Spleen (tissue), 7 donors: ENCODE results near the gene PRG3.

Experiments used
- CTCF ChIP-seq, 11 experiments: fragments of 200-600 bp in 7 of 11; fragments of 450-650 bp in 4 of 11; sonication (generic) in 4 of 11; IDR thresholded peaks in 8 of 11; conservative IDR thresholded peaks in 3 of 11; 1 replicate in 7 of 11; 2 replicates in 4 of 11; pipeline versions ENCODE4 v1.4.0 to v1.8.0; 2016 to 2021; ENCODE audit warnings: antibody characterized with exemption in 11 of 11, inconsistent platforms in 4 of 11, mild to moderate bottlenecking in 1 of 11
- POLR2A ChIP-seq, 3 donors: fragments of 450-650 bp; IDR thresholded peaks; one replicate each; pipeline ENCODE4 v1.5.1; 2017; ENCODE audit warnings: antibody characterized with exemption in 3 of 3, mild to moderate bottlenecking in 1 of 3
- POLR2AphosphoS5 ChIP-seq, 3 donors: sonication (generic); formaldehyde crosslinking; IDR thresholded peaks; one replicate each; pipeline ENCODE4 v1.5.1; 2017; ENCODE audit warnings: antibody characterized with exemption in 3 of 3
- donor health status: DM: no; HTN: no; CAD: no; lungs with moderate emphysema.
- donor health status: DM: no; HTN: no; CAD: no.
- donor health status: DM: no; HTN: no; CAD: no.

GRCh38 chr11:57375490-57375889 lies 5.5 kb downstream of the PRG3 start:
- TF ChIP-seq CTCF (IDR thresholded peaks at IDR 0.05 in 8 of 11, conservative IDR thresholded peaks at IDR 0.05 in 3 of 11): no peak
- TF ChIP-seq POLR2AphosphoS5 (IDR thresholded peaks at IDR 0.05): no peak
- TF ChIP-seq POLR2A (IDR thresholded peaks at IDR 0.05): no peak
